ENCODE data around the gene YIF1A.
"Not testable (repeated sequence)": the region's sequence is repeated elsewhere in the genome, so short reads cannot be mapped to it uniquely, and the experiment has no call there.

YIF1A gene

GRCh38 chr11:66272596-66272995 lies 16.3 kb downstream of the YIF1A start:
- in situ Hi-C loops (cut with MboI; ENCODE audit: low sequenced_read_pairs) = no loop called here

GRCh38 chr11:66271816-66272215 lies 17.1 kb downstream of the YIF1A start:
- in situ Hi-C loops (cut with MboI; ENCODE audit: low sequenced_read_pairs) = no loop called here

GRCh38 chr11:66268952-66269905 lies 19.7 kb downstream of the YIF1A start:
- in situ Hi-C loops (cut with MboI; ENCODE audit: low sequenced_read_pairs) = no loop called here

- in situ Hi-C loops (cut with MboI; ENCODE audit: low sequenced_read_pairs) = no loop called here
Observed at GRCh38 chr11:66268244-66268951, 20.5 kb downstream of the YIF1A start, which contains the start of gene RAB1B. Gene RAB1B (plus strand): TSS chr11:66268639. CDS start chr11:66268680, 41 bp downstream.

- in situ Hi-C loops (cut with MboI; ENCODE audit: low sequenced_read_pairs) = no loop called here
Observed at GRCh38 chr11:66267379-66268243, 21.3 kb downstream of the YIF1A start.

GRCh38 chr11:66267039-66267378 lies 21.9 kb downstream of the YIF1A start:
- in situ Hi-C loops (cut with MboI; ENCODE audit: low sequenced_read_pairs) = no loop called here

GRCh38 chr11:66266378-66267038 lies 22.4 kb downstream of the YIF1A start:
- in situ Hi-C loops (cut with MboI; ENCODE audit: low sequenced_read_pairs) = no loop called here

GRCh38 chr11:66265531-66266377 lies 23.2 kb downstream of the YIF1A start:
- in situ Hi-C loops (cut with MboI; ENCODE audit: low sequenced_read_pairs) = no loop called here

- in situ Hi-C loops (cut with MboI; ENCODE audit: low sequenced_read_pairs) = no loop called here
Observed at GRCh38 chr11:66264914-66265313, 24.0 kb downstream of the YIF1A start.

GRCh38 chr11:66264383-66264782 lies 24.6 kb downstream of the YIF1A start:
- in situ Hi-C loops (cut with MboI; ENCODE audit: low sequenced_read_pairs) = no loop called here

- in situ Hi-C loops (cut with MboI; ENCODE audit: low sequenced_read_pairs) = no loop called here
Observed at GRCh38 chr11:66263785-66264184, 25.2 kb downstream of the YIF1A start.

GRCh38 chr11:66263231-66263630 lies 25.7 kb downstream of the YIF1A start:
- in situ Hi-C loops (cut with MboI; ENCODE audit: low sequenced_read_pairs) = no loop called here

- in situ Hi-C loops (cut with MboI; ENCODE audit: low sequenced_read_pairs) = no loop called here
Observed at GRCh38 chr11:66262696-66263095, 26.2 kb downstream of the YIF1A start.

- in situ Hi-C loops (cut with MboI; ENCODE audit: low sequenced_read_pairs) = no loop called here
Observed at GRCh38 chr11:66262191-66262590, 26.8 kb downstream of the YIF1A start.

- in situ Hi-C loops (cut with MboI; ENCODE audit: low sequenced_read_pairs) = no loop called here
Observed at GRCh38 chr11:66261578-66261977, 27.4 kb downstream of the YIF1A start.

- in situ Hi-C loops (cut with MboI; ENCODE audit: low sequenced_read_pairs) = no loop called here
Observed at GRCh38 chr11:66259956-66260355, 29.0 kb downstream of the YIF1A start.

GRCh38 chr11:66259225-66259624 lies 29.7 kb downstream of the YIF1A start:
- in situ Hi-C loops (cut with MboI; ENCODE audit: low sequenced_read_pairs) = no loop called here

- in situ Hi-C loops (cut with MboI; ENCODE audit: low sequenced_read_pairs) = no loop called here
Observed at GRCh38 chr11:66258473-66258893, 30.5 kb downstream of the YIF1A start.

GRCh38 chr11:66253081-66253480 lies 35.9 kb downstream of the YIF1A start:
- in situ Hi-C loops (cut with MboI; ENCODE audit: low sequenced_read_pairs) = not testable (repeated sequence)

- in situ Hi-C loops (cut with MboI; ENCODE audit: low sequenced_read_pairs) = no loop called here
Observed at GRCh38 chr11:66251809-66252208, 37.1 kb downstream of the YIF1A start.

Data from hTERT RPE-1 (cell line).